ENCODE data around the gene HLF. TPM values are rescaled to one million over a fixed set of nuclear protein-coding genes. Genes with fewer than 3 reads are reported as not detected.

HLF gene
- total and polyA plus RNA-seq, 2 of the 4 experiments (the other 2 are of a cell fraction), result 0.18 TPM; not detected in 1

DNA sequence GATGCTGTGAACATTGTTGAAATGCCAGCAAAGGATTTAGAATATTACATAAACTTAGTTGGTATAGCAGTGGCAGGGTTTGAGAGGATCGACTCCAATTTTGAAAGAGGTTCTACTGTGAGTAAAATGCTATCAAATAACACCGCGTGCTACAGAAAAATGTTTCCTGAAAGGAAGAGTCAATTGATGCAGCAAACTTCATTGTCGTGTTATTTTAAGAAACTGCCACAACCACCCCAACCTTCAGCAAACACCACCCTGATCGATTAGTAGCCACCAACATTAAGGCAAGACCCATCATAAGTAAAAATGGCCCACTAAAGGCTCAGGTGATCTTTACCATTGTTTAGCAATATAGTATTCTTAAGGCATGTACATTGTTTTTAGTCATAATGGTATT, 27.3 kb downstream of the HLF start:
- Histone ChIP-seq H3K23ac (ENCODE audit: low read depth, low read length) (no peak overlapping the region), H3K4me1 (ENCODE audit: control insufficient read depth, insufficient read depth, low read length) (no peaks in the 10 kb centered on the region), H3K56ac (ENCODE audit: extremely low read depth, insufficient read depth, low read length) (no peak overlapping the region), H4K91ac (ENCODE audit: insufficient read depth, low read depth, low read length) (no peak overlapping the region), H2AK5ac (ENCODE audit: low read depth, low read length) (no peak overlapping the region), H3K27me3 (ENCODE audit: control insufficient read depth, insufficient read depth, low read length) (peaks cover 4% of the 10 kb centered on the region; the same call in 1 of the 2 replicates), H2BK15ac (ENCODE audit: low read depth, low read length) (no peak overlapping the region), H3K79me1 (ENCODE audit: low read depth in 1 of 2, low read length in 2 of 2) (no peaks in the 10 kb centered on the region), H3K9me1 (ENCODE audit: insufficient read depth, low read length) (no peaks in the 10 kb centered on the region), H3K4me3 (ENCODE audit: insufficient read depth, low read depth, low read length) (no peak overlapping the region), H3K9ac (ENCODE audit: low read depth, low read length) (no peak overlapping the region), H3K36me3 (ENCODE audit: control insufficient read depth, insufficient read depth, low read length) (no peaks in the 10 kb centered on the region), H3K18ac (ENCODE audit: low read depth, low read length) (no peak overlapping the region), H3K4ac (ENCODE audit: low read depth, low read length) (no peak overlapping the region), H4K20me1 (ENCODE audit: insufficient read depth, low read length) (no peaks in the 10 kb centered on the region), H3K4me2 (ENCODE audit: low read depth, low read length) (no peak overlapping the region), H2BK120ac (ENCODE audit: low read depth, low read length) (no peak overlapping the region), H2BK5ac (ENCODE audit: low read depth, low read length, poor library complexity, severe bottlenecking) (no peak overlapping the region), H2BK20ac (ENCODE audit: low read depth, low read length) (no peak overlapping the region), H3K9me3 (ENCODE audit: control insufficient read depth, insufficient read depth, low read length) (no peaks in the 10 kb centered on the region), H2AK9ac (replicated peaks; ENCODE audit: low read depth, low read length, poor library complexity) (no peak overlapping the region), H2AFZ (replicated peaks; ENCODE audit: low read length, poor library complexity) (no peak overlapping the region), H3K27ac (ENCODE audit: insufficient read depth, low read length) (no peak overlapping the region), H4K8ac (ENCODE audit: low read depth in 2 of 2, low read length in 2 of 2) (no peak overlapping the region), H4K5ac (ENCODE audit: low read depth, low read length) (no peak overlapping the region), H3K14ac (replicated peaks; ENCODE audit: low read depth, low read length) (no peak overlapping the region)
- in situ Hi-C loops (cut with MboI; ENCODE audit: low sequenced_read_pairs), result loop anchor here (10.0 kb wide), 1 partner anchor 237 kb away; no protein-coding TSS in a partner anchor
- ATAC-seq (ENCODE audit: low read depth), result no peak
- DNase-seq, result no peak
- ChIA-PET CTCF (no interaction called here), POLR2A (ENCODE audit: unreplicated experiment) (no interaction called here)
- dilution Hi-C loops (cut with HindIII; ENCODE audit: low sequenced_read_pairs, unreplicated experiment), result no loop called here
- no CpG with 5 or more reads among the region's 5 CpGs for WGBS, 2 experiments (ENCODE audit: extremely low coverage in 2 of 2, insufficient read length in 1 of 2)
- TF ChIP-seq RFX5 (IDR thresholded peaks at IDR 0.05; ENCODE audit: low read depth, low read length) (no peak), FOS (IDR thresholded peaks at IDR 0.05; ENCODE audit: low read depth, low read length) (no peak), CTCF (conservative IDR thresholded peaks at IDR 0.05; ENCODE audit: low read depth, low read length) (no peak), RCOR1 (IDR thresholded peaks at IDR 0.05; ENCODE audit: insufficient replicate concordance, low read length) (no peak), POLR2A (IDR thresholded peaks at IDR 0.05; ENCODE audit: low read depth, low read length) (no peak), USF2 (IDR thresholded peaks at IDR 0.05; ENCODE audit: low read depth, low read length) (no peak), CHD1 (IDR thresholded peaks at IDR 0.05; ENCODE audit: low read depth, low read length) (no peak), CEBPB (IDR thresholded peaks at IDR 0.05; ENCODE audit: low read depth, low read length) (no peak), SMC3 (IDR thresholded peaks at IDR 0.05; ENCODE audit: low read depth, low read length) (no peak), MAFK (IDR thresholded peaks at IDR 0.05; ENCODE audit: low read depth, low read length) (no peak), ELK1 (IDR thresholded peaks at IDR 0.05; ENCODE audit: borderline replicate concordance, low read depth, low read length) (no peak), BHLHE40 (IDR thresholded peaks at IDR 0.05; ENCODE audit: low read depth, low read length) (no peak), MAZ (IDR thresholded peaks at IDR 0.05; ENCODE audit: borderline replicate concordance, low read depth, low read length) (no peak), RAD21 (IDR thresholded peaks at IDR 0.05; ENCODE audit: low read length) (no peak), MXI1 (IDR thresholded peaks at IDR 0.05; ENCODE audit: borderline replicate concordance, low read depth, low read length) (no peak), NFE2L2 (IDR thresholded peaks at IDR 0.05; ENCODE audit: low read depth, low read length) (no peak)
- intact Hi-C loops (cut with micrococcal nuclease), result no loop called here
- BruUV-seq (replicated peaks), result no TSS peak

Data from IMR-90 (cell line).